WTC11 (cell line): ENCODE data around the gene KCNA1. TPM values are rescaled to one million over a fixed set of nuclear protein-coding genes. Genes with fewer than 3 reads are reported as not detected.

Experiments
- ATAC-seq: fragments of 200-7000 bp; cut with Tn5 transposase; 2 replicates; pipeline ENCODE4 v1.10.0; 2021; ENCODE audit warnings: mild to moderate bottlenecking, moderate library complexity
- CTCF ChIA-PET: fragments of 300-600 bp; sonication (Branson Sonifier 250); formaldehyde crosslinking; loops from one replicate; lab custom pipeline; 2021; ENCODE audit warnings: antibody characterized with exemption; lab: Charles Lee
- POLR2A ChIA-PET: fragments of 350-600 bp; sonication (Branson Sonifier 250); formaldehyde crosslinking; loops from one replicate; lab custom pipeline; 2021; ENCODE audit warnings: antibody characterized with exemption; lab: Charles Lee
- DNase-seq: peaks from one replicate; pipeline ENCODE4 v3.0.0; 2021; ENCODE audit warnings: low spot score
- H3K27ac Mint-ChIP-seq: 2 replicates; pipeline ENCODE4 v1.8.0; 2021; ENCODE audit warnings: mixed read lengths
- H3K27me3 Mint-ChIP-seq: 2 replicates; pipeline ENCODE4 v1.8.0; 2021; ENCODE audit warnings: low read depth, mild to moderate bottlenecking, moderate library complexity, mixed read lengths
- H3K36me3 Mint-ChIP-seq: 2 replicates; pipeline ENCODE4 v1.8.0; 2021; ENCODE audit warnings: mixed read lengths
- H3K4me1 Mint-ChIP-seq: 2 replicates; pipeline ENCODE4 v1.8.0; 2022; ENCODE audit warnings: mixed read lengths
- H3K4me3 Mint-ChIP-seq: 2 replicates; pipeline ENCODE4 v1.8.0; 2021; ENCODE audit warnings: mild to moderate bottlenecking, moderate library complexity, mixed read lengths
- H3K9me3 Mint-ChIP-seq: 2 replicates; pipeline ENCODE4 v1.8.0; 2021; ENCODE audit warnings: mixed read lengths
- ARID4B ChIP-seq: sonication (generic); formaldehyde crosslinking; IDR thresholded peaks from 2 replicates; pipeline ENCODE4 v1.8.0; 2023; ENCODE audit warnings: missing genetic modification reagents, mild to moderate bottlenecking, borderline replicate concordance
- ATF3 ChIP-seq: sonication (generic); formaldehyde crosslinking; conservative IDR thresholded peaks from 2 replicates; pipeline ENCODE4 v1.8.1; 2022; ENCODE audit warnings: mild to moderate bottlenecking, missing genetic modification reagents
- FOXJ3 ChIP-seq: sonication (generic); formaldehyde crosslinking; IDR thresholded peaks from 2 replicates; pipeline ENCODE4 v1.9.0; 2021; ENCODE audit warnings: missing genetic modification reagents, mild to moderate bottlenecking, borderline replicate concordance
- GABPB1 ChIP-seq: sonication (generic); formaldehyde crosslinking; IDR thresholded peaks from 2 replicates; pipeline ENCODE4 v1.8.1; 2023; ENCODE audit warnings: mild to moderate bottlenecking, missing genetic modification reagents
- HMGXB4 ChIP-seq: sonication (generic); formaldehyde crosslinking; IDR thresholded peaks from 2 replicates; pipeline ENCODE4 v1.8.1; 2023; ENCODE audit warnings: mild to moderate bottlenecking, moderate library complexity, missing genetic modification reagents
- NR2C2 ChIP-seq: sonication (generic); formaldehyde crosslinking; IDR thresholded peaks from 2 replicates; pipeline ENCODE4 v1.8.0; 2022; ENCODE audit warnings: mild to moderate bottlenecking, missing genetic modification reagents
- PRDM15 ChIP-seq: sonication (generic); formaldehyde crosslinking; IDR thresholded peaks from 2 replicates; pipeline ENCODE4 v1.8.0; 2022; ENCODE audit warnings: missing genetic modification reagents
- PREB ChIP-seq: sonication (generic); formaldehyde crosslinking; IDR thresholded peaks from 2 replicates; pipeline ENCODE4 v1.8.1; 2022; ENCODE audit warnings: mild to moderate bottlenecking, missing genetic modification reagents, moderate library complexity, borderline replicate concordance
- SOX15 ChIP-seq: fragments of 250-450 bp; sonication (Bioruptor Pico); IDR thresholded peaks from 2 replicates; pipeline ENCODE4 v1.9.0; 2021; ENCODE audit warnings: mild to moderate bottlenecking
- SP1 ChIP-seq: sonication (generic); formaldehyde crosslinking; conservative IDR thresholded peaks from 2 replicates; pipeline ENCODE4 v1.8.1; 2022; ENCODE audit warnings: missing genetic modification reagents
- ZNF121 ChIP-seq: sonication (generic); formaldehyde crosslinking; IDR thresholded peaks from 2 replicates; pipeline ENCODE4 v1.8.0; 2023; ENCODE audit warnings: missing genetic modification reagents
- ZNF232 ChIP-seq: sonication (generic); formaldehyde crosslinking; IDR thresholded peaks from 2 replicates; pipeline ENCODE4 v1.8.0; 2022; ENCODE audit warnings: mild to moderate bottlenecking, missing genetic modification reagents
- ZNF263 ChIP-seq: sonication (generic); formaldehyde crosslinking; IDR thresholded peaks from 2 replicates; pipeline ENCODE4 v1.8.1; 2022; ENCODE audit warnings: low read depth, mild to moderate bottlenecking, moderate library complexity, missing genetic modification reagents
- ZNF281 ChIP-seq: sonication (generic); formaldehyde crosslinking; IDR thresholded peaks from 2 replicates; pipeline ENCODE4 v1.8.0; 2023; ENCODE audit warnings: mild to moderate bottlenecking, missing genetic modification reagents
- ZNF317 ChIP-seq: sonication (generic); formaldehyde crosslinking; IDR thresholded peaks from 2 replicates; pipeline ENCODE4 v1.8.1; 2023; ENCODE audit warnings: low read depth, mild to moderate bottlenecking, moderate library complexity, missing genetic modification reagents, borderline replicate concordance
- ZNF416 ChIP-seq: fragments of 250-450 bp; sonication (Bioruptor Pico); IDR thresholded peaks from 2 replicates; pipeline ENCODE4 v1.9.0; 2021; ENCODE audit warnings: mild to moderate bottlenecking, inconsistent platforms
- ZNF423 ChIP-seq: fragments of 250-450 bp; sonication (Bioruptor Pico); IDR thresholded peaks from 2 replicates; pipeline ENCODE4 v2.1.2; 2022; ENCODE audit warnings: mild to moderate bottlenecking, moderate library complexity
- ZSCAN18 ChIP-seq: fragments of 250-450 bp; sonication (Bioruptor Pico); IDR thresholded peaks from 2 replicates; pipeline ENCODE4 v2.1.2; 2022; ENCODE audit warnings: mild to moderate bottlenecking, moderate library complexity
- total RNA-seq: library from RNA; stranded (reverse); gene quantifications from 3 replicates; pipeline ENCODE4 v1.2.3, GENCODE V29; 2021

Gene KCNA1
- total RNA-seq, 1 experiment from 2014 or later: 0.04 TPM

GRCh38 chr12:4871514-4871913 is 38.2 kb upstream of the KCNA1 start:
- H3K4me3 Mint-ChIP-seq: no peak overlapping the region
- DNase-seq: no peak
- H3K9me3 Mint-ChIP-seq: peaks cover 9% of the 10 kb centered on the region
- ChIA-PET POLR2A (no interaction called here), CTCF (interaction anchor here (1.9 kb wide), 1 partner anchor 13 kb away, joined by 11 read pairs; no protein-coding TSS in a partner anchor)
- TF ChIP-seq ATF3 (CRISPR knock-in tag) (no peak), ARID4B (CRISPR knock-in tag) (no peak), ZNF416 (CRISPR knock-in tag) (no peak), SOX15 (CRISPR knock-in tag) (no peak), SP1 (CRISPR knock-in tag) (no peak), ZNF121 (no peak), ZSCAN18 (CRISPR knock-in tag) (no peak), ZNF423 (CRISPR knock-in tag) (no peak), ZNF317 (CRISPR knock-in tag) (no peak), ZNF232 (CRISPR knock-in tag) (no peak), GABPB1 (no peak), PRDM15 (no peak)
- peaks cover 30% of the 10 kb centered on the region for H3K27me3 Mint-ChIP-seq
- no peak for ATAC-seq
- no peaks in the 10 kb centered on the region for H3K4me1 Mint-ChIP-seq
- H3K27ac Mint-ChIP-seq: no peak overlapping the region
- no peaks in the 10 kb centered on the region for H3K36me3 Mint-ChIP-seq

- H3K4me3 Mint-ChIP-seq: no peak overlapping the region
- ATAC-seq (no peak), DNase-seq (no peak)
- no peak overlapping the region for H3K27ac Mint-ChIP-seq
- POLR2A ChIA-PET: no interaction called here
- peaks cover 34% of the 10 kb centered on the region for H3K9me3 Mint-ChIP-seq
- CTCF ChIA-PET: interaction anchor here (0.7 kb wide), 1 partner anchor 66 kb away, joined by 3 read pairs; no protein-coding TSS in a partner anchor
- peaks cover 12% of the 10 kb centered on the region for H3K36me3 Mint-ChIP-seq
- peaks cover 36% of the 10 kb centered on the region for H3K27me3 Mint-ChIP-seq
- no peaks in the 10 kb centered on the region for H3K4me1 Mint-ChIP-seq
- TF ChIP-seq ZNF281 (CRISPR knock-in tag): no peak
- no peak for TF ChIP-seq ZNF263 (CRISPR knock-in tag)
- no peak for TF ChIP-seq NR2C2 (CRISPR knock-in tag)
- TF ChIP-seq FOXJ3 (CRISPR knock-in tag): no peak
- TF ChIP-seq PREB (CRISPR knock-in tag): no peak
- TF ChIP-seq HMGXB4: no peak
- TF ChIP-seq ZNF423 (CRISPR knock-in tag): no peak
These were observed 35.8 kb upstream of the KCNA1 start for GRCh38 chr12:4873947-4874346.
